Measurements from ENCODE around the gene PLAGL2.

PLAGL2 gene

DNA sequence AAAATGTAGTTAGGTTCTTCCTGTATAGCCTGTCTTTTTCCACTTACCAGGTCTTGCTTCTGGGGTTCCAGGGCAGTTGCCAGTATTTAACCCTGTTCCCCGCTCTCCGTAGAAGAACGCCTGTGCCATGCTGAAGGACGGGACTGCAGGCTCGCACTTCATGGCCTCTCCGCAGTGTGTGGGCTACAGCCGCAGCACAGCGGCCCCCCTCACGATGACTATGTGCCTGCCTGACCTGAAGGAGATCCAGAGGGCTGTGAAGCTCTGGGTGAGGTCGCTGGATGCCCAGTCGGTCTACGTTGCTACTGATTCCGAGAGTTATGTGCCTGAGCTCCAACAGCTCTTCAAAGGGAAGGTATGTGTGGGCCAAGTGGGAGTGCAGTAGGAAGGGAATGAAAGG lies 23.2 kb upstream of the PLAGL2 start:
- no peak for DNase-seq

DNA sequence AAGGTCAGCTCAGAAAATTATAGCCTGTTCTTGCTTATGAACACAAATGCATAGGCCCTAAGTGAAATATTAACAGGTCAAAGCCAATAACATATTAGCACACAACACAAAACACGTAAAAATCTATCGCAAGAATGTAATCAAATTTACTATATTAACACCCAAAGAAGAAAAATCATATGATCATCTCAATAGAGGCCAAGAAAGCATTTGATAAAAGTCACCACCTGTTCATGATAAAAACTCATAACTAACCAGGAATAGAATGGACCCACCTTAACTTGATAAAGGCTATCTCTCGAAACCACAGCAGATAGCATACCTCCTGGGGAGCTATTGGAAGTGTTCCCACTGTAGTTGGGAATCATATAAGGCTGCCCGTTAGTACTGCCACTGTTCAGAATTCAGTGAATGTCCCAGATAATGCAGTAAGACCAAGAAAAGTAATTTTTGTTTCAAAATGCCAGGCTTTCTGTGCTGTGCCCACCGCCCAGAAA lies 21.8 kb upstream of the PLAGL2 start:
- DNase-seq, result no peak

DNA sequence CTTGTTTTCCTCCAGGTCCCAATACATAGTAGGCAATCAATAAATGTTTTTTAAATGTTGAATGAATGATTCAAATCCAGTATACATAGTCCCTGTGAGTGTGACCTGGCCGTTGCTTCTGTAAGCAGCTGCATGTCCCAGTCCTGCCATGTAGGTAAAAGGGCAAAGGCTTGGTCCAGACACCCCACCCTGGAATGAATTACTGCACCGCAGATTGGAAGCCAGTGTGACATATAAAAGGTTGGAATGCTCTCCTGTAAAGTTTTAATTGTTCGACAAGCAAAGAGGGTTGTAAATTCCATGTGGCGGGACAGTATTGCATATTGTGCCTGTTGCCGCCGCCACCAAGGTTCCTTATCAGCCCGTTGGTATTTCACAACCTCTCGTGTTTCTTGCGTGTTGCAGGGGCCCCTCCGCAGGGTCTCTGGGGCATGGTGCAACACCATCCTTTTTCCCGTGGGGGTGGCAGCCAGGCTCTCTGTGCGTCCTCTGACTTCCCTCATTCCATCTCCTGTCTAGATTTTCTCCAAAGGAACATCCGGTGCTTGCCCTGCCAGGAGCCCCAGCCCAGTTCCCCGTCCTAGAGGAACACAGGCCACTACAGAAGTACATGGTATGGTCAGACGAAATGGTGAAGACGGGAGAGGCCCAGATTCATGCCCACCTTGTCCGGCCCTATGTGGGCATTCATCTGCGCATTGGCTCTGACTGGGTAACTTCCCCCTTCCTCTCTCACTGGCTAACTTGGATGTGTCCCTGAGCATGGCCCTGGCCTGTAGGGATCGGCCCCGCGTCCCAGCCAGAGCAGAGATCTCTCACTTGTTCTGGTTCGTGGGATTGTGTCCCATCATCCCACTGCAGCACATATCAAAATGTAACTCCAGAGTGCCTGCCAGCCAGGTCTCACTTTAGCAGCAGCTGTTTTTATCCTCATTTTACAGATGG lies 20.5 kb upstream of the PLAGL2 start:
- DNase-seq, result no peak

DNA sequence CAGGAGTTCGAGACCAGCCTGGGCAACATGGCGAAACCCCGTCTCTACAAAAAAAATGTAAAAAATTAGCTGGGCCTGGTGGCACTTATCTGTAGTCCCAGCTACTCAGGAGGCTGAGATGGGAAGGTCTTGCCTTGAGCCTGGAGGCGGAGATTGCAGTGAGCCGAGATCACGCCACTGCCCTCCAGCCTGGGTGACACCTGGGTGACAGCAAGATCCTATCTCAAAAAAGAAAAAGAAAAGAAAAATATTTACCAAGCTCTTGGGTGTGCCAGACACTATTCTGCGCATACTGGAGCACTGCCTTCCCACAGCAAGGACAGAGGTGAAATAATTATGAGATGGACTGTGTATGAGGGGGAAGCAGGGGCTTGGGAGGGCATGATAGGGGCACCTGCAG lies 19.8 kb upstream of the PLAGL2 start:
- no peak for DNase-seq

DNA sequence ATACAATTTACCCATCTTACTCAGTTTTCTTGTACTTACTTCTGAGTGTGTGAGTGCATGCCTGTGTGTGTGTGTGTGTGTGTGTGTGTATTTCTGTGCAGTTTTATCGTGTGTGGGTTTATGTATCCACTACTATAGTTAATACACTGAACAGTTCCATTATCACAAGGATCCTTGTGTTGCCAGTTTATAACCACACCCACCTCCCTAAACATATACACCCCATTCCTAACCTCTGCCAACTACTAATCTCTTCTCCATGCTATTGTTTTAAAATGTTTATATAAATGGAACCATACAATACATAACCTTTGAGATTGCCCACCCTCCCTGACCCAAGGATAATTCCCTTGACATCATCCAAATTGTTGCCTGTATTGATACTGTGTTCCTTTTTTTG lies 18.8 kb upstream of the PLAGL2 start:
- DNase-seq, result no peak

DNA sequence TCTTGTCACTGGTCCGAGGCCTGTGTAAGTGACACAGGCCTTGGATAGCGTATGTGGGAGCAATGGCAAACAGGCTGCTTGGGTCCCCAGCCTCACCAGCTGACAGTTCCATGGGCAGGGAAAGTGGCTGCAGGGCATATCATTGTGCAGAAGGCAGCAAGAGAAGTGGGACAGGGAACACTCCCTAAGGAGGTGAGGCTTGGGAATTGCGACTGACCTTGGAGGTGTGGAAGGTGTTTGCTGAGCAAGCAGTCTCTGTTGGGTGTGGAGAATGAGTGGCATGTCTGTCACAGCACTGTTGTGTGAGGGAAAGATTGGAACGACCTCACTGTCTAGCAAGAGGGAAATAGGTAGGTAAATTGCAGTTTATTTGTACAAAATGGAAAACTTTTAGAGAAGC lies 16.9 kb upstream of the PLAGL2 start:
- DNase-seq, result no peak

DNA sequence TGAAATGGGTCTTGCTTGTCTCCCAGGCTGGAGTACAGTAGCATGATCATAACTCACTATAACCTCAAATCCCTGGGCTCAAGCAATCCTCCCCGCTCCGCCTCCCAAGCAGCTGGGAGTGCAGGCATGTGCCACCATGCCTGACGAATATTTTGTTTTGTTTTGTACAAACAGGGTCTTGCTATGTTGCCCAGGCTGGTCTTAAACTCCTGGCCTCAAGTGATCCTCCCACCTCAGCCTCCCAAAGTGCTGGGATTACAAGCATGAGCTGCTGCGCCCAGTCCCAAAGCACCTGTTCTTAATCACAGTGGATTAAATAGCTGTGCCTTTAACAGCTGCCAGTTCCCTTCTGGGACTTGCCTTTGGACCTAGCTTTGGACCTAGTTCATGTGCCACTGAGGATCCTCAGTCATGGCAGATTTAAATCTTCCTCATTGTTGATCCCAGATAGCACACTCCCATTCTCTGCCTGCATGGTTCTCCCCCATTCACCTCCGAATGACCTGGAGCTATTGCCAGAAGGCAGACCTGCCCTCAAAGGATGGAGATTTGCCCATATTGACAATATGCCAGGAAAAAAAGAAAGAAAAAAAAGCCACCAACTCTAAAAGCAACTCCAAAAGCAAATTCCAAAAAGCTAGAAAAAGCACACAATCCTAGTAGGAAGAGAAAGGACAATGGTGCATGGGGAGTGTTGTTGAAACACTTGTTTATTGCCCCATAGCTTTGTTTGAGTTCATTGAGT lies 10.8 kb upstream of the PLAGL2 start:
- DNase-seq, result no peak

DNA sequence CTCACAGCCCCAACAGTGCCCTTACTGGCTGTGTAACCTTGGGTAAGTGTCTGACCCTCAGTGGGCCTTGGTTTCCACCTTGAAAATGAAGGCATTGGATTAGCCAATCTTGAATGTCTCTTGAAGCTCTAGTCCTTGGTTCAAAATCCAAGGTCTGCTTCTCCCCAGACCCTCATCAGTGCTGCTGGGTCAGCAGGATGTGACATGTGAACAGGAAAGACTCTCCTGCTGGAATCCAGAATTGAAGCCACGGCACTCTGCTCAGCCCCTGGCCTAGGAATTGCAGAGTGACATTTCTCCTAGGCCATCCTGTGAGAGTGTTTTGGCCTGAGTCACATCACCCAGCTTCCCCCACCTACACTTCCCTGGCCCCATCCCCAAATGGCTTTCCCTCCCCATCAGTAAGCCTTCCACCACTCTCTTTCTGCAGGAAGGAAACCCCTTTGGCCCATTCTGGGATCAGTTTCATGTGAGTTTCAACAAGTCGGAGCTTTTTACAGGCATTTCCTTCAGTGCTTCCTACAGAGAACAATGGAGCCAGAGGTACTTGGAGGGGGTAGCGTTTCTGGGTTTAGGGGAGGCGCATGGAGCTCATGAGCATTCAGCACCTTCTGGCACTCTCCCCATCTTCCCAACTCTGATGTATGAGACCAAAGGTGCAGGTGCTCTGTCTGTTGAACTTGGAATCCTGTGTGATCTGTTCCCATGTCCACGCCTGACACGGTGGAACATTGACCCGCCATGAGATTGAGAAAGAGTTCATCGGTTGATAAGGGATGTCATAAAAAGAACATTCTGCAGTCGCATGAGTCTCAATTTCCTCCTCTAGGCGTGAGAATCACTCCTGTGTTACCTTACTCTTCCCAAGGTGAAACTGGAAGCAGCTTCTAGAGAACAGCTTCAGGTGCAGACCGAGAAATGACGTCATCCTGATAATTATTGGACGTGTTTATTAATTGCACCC lies 8.9 kb upstream of the PLAGL2 start:
- no peak for DNase-seq

DNA sequence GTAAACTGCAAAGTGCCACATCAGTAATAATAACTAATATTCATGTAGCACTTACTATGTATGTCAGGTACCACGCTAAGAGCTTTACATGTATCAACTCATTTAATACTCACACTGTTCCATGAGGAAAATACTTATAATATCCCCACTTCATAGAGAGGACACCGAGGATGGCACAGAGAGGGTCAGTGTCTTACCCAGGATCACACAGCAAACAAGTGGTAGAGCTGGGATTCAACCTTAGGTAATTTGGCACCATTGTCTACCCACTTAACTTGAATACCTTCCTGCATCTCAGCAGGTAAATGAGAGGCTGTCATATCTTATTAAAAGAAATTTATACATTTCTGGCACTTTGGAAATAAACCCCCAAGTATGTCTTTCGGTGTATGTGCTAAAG lies 8.2 kb upstream of the PLAGL2 start:
- DNase-seq, result no peak

DNA sequence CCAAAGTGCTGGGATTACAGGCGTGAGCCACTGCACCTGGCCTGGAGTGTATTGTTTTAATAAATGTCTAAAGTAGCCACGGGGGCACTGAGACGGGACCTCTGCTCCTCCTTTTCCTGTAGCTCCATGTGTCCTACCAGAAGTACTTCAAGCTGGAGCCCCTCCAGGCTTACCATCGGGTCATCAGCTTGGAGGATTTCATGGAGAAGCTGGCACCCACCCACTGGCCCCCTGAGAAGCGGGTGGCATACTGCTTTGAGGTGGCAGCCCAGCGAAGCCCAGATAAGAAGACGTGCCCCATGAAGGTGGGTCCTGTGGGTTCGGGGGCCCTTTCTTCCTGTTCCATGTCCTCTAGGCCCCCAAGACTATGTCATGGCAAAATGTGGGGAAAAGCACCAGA lies 7.6 kb upstream of the PLAGL2 start:
- no peak for DNase-seq

DNA sequence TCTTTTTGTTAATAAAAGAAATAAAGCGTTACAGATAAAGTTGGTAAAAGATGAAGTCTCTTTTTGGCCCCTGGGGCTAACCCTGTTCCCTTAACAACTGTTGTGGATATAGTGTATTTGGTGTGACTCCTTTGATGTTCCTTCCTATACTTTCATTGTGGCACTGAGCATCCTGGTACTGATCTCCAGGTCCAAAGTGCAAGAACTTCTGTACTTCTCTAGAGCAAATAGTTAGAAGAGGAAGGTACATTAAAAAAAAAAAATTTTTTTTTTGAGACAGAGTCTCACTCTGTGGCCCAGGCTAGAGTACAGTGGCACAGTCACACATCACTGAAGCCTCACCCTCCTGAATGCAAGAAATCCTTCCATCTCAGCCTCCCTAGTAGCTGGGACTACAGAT lies 6.3 kb upstream of the PLAGL2 start:
- no peak for DNase-seq

DNA sequence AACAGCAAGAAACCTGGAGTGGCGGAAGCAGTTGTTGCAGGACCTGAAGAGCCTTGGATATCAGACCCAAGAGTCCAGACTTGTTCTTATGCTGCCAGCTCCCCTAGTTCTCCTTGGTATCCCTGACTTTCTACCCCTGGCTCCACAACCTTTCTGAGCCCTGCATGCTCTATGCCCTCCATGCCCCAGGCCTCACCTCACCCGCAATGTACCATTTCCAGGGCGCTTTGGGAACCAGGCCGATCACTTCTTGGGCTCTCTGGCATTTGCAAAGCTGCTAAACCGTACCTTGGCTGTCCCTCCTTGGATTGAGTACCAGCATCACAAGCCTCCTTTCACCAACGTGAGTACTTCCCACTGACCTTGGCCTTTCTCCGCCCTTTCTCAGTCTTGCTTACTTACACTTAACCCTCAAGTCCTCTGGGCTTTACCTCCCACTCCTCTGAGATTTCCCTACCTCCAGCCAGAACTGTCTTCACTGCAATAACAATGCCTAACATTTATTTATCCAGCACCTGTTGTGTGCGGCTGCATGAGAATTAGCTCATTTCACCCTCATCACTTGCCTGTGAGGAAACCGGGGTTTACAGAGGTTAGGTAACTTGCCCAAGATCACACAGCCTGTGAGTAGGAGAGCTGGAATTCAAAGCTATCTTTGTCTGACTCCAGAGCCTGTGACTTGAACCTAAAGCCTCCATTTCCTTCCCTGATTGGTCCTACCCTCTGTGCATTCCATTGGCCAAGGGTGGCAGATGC lies 2.5 kb upstream of the PLAGL2 start:
- DNase-seq, result no peak

DNA sequence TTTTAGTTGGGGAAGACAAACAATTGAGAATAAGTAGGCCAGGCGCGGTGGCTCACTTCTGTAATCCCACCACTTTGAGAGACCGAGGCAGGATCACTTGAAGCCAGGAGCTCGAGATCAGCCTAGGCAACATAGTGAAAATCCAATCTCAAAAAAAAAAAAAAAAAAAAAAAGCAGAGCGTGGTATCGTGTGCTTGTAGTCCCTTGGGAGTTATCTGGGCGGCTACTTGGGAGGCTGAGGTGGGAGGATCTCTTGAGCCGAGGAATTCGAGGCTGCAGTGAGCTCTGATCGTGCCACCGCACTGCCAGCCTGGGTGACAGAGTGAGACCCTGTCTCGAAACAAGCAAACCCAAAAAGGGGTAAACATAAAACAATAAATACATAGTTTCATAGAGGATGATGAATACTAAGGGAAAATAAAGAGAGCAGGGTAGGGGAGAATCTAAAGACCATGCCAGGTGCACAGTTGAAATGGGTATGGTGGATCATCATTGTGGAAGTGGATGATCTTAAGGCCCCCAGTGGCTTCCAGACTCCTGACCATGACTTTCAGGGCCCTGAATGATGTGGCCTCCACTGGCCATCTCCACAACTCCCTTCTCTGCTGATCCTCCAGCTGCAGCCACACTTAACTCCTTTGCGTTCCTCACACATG lies 1.1 kb upstream of the PLAGL2 start:
- DNase-seq, result no peak

DNA sequence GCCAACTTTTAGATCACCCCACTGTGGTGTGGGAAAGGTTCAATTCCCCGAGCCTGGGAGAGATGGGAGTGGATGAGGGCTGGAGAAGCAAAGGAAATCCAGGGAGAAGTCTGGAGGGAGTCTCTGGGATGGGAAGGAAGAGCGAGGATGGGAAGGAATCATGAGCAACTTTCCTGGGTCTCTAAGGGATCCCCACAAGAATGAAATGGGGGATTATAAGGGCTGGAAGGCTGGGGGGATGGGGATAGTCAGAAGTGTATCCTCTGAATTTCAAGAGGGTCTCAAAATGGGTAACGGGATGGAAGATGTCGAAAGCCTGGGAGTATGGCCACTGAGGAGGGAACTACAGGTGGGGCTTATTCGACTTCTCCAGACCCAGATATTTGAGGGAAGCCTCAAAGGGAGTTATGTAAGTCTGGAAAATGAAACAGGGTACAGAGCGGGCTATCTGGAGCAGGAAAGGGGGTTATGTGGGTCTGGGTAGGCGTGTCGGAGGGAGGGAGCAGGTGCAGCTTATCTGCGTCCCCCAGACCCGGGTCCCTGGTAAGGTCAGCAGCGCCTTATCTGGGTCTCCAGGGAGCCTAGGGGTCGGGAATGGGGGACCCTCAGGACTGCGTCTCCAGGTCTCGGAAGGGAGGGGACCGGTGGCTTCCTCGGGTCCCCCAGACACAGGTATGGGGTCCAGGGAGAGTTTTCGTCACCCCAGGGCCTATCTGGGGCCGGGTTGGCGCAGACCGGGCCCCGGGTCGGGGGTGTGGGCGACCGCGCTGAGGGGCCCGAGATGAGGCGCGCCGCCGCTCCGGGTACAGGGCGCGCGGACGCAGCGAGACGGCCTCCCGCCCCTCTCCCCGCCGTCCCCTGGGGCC lies 550 bp downstream of the PLAGL2 start:
- DNase-seq, result no peak

DNA sequence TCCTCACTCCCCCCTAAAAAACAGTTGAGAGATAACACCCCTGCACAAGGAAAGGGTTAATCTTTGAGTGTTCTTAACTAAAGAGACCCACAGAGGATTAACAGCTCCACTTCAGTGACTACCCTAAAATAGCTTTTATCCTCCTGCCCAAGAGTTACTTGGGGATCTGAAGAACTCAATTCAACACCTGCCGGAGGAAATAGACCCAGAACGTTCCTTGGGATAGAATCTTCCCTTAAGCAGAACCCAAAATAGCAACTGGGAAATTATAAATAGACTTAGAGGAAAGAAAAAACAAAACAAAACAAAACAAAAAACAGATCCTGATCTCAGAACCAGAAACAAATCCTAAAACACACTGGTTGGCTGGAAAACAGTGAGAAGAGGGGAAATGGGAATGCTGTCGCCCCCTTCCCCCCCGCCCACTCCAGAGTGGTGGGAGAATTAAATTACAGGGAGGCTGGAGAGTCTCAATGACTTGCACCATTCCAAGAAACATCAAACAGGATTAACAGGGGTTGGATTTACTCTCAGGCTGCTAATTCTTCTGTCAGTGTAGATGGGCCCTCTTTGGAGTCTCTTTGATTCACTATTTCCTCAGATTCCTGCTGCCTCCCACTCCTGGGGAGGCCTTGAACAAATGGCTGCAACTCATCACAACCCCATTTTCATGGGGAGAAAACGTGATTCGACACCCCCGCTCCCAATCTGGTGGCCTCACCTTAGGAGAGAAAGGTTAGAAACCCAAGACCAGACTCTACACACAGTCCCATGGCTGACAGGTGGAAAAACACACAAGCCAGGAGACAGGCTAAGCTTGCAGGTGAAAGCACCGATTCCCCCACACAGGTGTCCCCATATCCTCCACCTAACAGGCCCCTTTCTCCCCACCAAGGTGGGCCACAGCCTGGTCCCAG lies 1.4 kb downstream of the PLAGL2 start:
- no peak for DNase-seq

DNA sequence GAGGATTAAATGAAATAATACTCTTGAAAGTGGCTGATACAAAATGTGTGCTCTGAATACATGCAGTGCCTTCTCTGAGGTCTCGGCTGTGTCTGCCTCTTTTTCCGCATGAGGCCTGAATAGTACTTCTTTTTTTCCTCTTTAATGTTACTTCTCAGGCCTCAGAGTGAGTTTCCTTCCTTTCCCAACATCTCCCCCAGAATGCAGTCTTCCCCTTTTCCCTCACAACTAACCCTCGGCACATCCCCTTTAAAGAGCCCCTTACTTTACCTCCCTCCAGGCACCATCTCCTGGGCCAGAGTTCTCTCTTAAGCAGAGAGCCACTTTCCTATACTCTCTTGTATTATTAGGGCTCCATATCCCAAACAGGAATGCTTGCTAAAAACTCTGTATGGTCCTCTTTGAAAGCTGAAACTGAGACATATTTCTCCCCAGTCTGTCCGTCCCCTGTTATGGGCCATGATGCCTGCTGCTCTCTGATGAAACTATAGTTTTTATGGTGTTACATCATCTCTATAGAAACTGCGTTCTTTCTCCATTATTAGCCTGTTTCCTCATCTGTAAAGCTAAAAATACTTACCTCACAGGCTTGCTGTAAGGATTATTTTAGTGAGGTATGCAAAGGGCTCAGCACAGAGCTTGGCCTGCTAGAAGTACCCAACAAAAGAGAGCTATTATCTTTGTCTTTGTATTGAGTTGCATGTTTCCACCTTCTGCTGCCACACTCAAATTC lies 2.3 kb downstream of the PLAGL2 start:
- no peak for DNase-seq

DNA sequence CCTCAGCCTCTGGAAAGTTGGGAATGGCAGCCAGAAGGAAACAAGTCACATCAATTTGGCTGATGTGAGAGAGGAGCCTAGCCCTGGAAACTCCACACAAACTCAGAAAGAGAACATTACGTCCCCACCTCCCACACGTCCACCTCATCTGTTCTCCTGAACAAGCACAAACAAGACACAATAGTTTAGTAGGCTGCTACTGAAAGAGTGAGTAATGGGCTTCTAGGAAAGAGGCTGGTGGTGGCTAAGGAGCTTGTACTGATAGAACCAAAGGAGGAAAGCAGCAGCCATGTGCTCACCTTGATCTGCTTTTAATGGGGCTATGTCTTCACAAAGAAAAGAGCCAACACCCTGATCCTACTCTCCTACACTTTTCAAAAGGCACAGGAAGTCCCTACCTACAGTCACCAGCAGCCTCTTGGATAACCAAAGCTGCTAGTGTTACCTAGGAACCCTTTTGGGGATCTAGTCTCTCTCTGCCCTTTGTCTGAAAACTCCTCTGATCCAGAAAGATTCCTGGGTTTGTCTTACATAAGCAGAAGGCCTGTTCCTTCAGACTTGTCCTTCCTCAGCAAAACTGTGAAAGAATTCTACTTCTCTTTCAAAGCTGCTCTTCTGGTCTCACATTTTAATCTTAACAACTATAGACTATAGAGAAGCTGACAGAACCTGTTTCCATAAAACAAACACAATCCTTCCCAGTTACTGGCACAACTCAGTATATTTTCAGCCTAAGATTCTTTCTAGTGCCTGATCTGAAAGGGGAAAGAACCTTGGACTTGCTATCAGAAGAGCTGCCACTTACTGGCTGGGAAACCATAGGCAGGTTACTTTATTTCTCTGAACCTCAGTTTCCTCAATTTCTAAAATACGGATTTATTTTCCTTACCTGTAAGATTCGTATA lies 3.1 kb downstream of the PLAGL2 start:
- DNase-seq, result no peak
